Fibroblast of gingiva (primary cell): Measurements from ENCODE around the gene PRSS3.
"Not testable (repeated sequence)": the region's sequence is repeated elsewhere in the genome, so short reads cannot be mapped to it uniquely, and the experiment has no call there.

ENCODE experiments used
- DNase-seq: peaks from one replicate; pipeline ENCODE4 v3.0.0-alpha.2; 2011; ENCODE audit warnings: low read depth

The PRSS3 gene

DNA sequence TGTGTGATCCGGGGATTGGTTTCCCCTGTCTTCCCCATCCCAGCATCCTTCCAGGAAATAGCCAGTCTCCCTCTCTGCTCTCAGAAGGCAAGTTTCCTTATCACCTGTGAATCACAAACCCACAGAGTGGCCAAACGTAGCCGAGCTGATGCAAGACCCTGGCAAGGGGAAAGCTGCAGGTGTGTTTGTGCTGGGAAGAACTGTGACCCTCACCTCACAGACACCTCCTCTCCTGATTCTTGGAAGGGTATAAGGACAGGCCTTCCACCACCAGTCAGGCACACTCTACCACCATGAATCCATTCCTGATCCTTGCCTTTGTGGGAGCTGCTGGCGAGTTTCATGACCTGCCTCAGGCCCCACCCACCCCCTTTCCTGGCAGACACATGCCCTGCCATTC is at the start of gene PRSS3:
TSS of gene PRSS3 (plus strand) at position 281 of the 400 bp plus-strand sequence. CDS start at position 294, 13 bp downstream.
- no peak for DNase-seq

DNA sequence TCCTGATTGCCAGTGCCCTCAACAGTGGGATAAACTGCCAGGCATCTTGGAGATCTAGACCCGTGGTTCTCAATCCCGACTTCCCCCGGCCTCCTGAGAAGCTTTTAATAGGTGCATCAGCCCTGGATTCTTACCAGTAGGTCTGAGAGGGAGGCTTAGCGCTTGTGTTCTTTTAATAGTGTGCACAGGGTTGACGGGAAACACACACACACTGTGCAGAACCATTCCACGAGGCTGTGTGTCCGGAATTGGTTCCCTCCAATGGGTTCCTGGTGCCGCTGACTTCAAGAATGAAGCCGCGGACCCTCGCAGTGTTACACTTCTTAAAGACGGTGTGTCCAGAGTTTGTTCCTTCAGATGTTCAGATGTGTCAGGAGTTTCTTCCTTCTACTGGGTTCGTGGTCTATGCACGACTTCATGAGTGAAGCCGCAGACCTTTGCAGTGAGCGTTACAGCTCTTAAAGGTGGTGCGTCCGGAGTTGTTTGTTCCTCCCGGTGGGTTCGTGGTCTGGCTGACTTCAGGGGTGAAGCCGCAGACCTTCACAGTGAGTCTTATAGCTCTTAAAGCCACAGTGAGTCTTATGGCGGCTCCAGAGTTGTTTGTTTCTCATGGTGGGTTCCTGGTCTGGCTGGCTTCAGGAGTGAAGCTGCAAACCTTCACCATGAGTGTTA is 46.6 kb upstream of the PRSS3 start:
- DNase-seq: no peak

DNA sequence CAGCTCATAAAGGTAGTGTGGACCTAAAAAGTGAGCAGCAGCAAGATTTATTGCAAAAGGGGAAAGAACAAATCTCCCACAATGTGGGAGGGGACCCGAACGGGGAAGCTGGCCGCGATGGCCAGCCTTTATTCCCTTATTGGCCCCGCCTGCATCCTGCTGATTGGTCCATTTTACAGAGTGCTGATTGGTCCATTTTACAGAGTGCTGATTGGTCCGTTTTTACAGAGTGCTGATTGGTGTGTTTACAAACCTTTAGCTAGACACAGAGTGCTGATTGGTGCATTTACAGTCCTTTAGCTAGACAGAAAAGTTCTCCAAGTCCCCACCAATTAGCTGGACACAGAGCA is 46.1 kb upstream of the PRSS3 start:
- DNase-seq: not testable (repeated sequence)

DNA sequence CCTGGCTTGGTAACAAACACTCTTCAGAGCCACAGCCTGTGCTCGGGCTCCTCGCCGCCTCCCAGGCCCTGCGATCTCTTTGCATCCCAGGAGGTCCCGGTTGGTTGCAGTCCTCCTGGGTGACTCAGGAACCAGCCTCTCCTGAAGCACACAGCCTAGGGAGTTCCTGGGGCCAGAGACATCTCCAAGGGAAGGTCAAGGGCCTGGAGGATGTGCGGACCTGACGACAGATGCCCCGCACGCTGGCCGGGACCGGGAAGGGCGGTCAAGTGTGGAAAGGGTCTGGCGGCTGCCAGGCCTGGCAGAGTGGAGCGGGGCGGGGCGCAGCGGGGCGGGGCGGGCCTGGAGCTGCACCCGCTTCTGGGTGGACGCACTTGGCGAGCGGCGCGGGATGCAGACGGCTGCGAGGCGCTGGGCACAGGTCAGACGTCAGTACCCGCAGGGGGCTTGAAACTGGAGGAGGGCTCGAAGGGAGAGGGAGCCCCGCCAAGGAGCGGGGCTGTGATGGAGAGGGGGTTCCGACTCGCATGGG is 45.0 kb upstream of the PRSS3 start:
- DNase-seq: peak; percentile 13

DNA sequence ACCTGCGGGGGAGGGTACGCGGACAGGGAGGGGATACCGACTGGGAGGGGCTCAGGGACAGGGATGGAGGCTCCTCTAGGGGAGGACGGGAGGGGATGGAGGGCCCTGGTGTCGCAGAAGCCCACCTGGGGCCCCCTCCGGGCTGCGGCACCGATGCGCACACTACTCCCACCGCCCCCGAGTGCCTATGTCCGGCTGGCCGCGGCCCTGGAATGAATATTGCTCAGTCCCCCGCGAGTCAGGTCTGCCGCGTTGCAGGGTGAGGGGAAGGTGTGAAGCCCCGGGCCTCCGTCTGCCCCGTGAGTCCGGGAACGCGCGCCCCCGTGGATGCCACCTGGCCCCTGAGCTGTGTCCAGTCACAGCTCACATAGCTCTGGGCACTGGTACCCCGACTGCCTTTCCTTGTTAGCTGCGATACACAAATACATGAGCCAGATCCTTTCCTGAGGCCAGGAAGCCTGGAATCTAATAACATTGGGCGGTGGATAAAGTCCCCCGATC is 44.5 kb upstream of the PRSS3 start:
- no peak for DNase-seq

DNA sequence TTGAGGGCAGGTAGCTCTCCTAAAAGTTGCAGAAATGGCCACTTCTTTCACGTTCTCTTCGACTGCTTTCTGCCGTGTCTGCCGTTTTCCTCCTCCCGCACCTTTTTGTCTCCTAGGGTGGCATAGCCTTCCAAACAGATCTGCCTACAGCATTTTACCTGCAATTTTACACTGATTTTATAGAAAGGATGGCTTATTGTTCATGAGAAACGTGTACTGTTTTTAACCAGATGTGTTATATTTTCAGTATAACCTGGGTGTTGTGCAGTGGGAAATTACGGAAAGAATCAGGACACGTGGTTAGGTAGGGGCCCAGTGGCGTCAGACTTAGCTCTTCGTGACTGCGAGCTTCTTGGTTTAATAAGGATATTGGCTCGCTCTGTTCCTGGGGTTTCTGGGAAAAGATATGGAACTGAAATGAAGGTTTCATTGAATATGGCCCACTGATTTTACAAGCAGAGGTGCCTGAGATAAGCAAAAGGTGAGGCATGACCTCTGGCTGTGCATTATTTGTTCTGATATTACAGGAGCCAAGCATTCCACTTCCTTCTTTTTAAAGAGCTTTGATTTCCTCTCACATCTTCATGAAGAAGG is 43.7 kb upstream of the PRSS3 start:
- no peak for DNase-seq

- no peak for DNase-seq
These were observed 43.2 kb upstream of the PRSS3 start for GRCh38 chr9:33752130-33752637.

- not testable (repeated sequence) for DNase-seq
These were observed 42.6 kb upstream of the PRSS3 start for GRCh38 chr9:33752789-33753188.

- not testable (repeated sequence) for DNase-seq
These were observed 35.7 kb upstream of the PRSS3 start for GRCh38 chr9:33759648-33760047.

- no peak for DNase-seq
These were observed 33.0 kb upstream of the PRSS3 start for GRCh38 chr9:33762343-33762742.

DNA sequence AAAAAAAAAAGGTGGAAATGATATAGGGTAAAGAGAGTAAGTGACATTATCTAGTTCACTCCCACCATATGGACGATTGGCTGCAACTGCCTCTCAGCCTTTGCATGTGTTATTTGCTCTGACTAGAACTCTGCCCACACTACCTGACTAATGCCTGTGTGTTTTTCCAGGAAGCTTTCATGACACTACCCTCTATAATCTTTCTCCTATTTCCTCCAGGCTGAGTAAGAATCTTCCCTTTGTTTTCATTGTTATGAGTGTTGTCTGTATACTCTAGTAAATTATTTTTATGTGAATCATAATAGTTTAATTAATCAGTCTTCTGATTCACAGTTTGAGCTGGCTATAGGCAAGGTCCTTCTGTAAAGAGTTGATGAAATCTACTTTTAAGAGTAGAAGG is 31.7 kb upstream of the PRSS3 start:
- DNase-seq: not testable (repeated sequence)

DNA sequence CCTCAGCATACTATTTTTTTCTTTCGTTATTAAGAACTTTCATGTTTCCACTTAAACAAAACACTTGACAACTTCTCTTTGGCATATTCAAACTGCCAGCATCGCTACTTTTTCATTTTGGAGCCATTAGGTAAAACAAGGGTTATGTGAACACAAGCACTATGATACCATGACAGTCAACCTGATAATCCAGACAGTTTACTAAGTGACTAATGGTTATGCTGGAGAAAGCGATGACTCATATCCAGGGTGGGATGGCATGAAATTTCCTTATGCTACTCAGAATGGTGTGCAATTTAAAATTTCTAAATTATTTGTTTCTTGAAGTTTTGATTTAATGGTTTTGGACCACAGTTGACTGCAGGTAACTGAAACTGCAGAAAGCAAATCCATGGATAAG is 29.9 kb upstream of the PRSS3 start:
- DNase-seq: peak; percentile 19

- not testable (repeated sequence) for DNase-seq
These were observed 25.0 kb upstream of the PRSS3 start for GRCh38 chr9:33770156-33770880.

GRCh38 chr9:33773135-33773534 is 22.2 kb upstream of the PRSS3 start:
- DNase-seq: not testable (repeated sequence)

DNA sequence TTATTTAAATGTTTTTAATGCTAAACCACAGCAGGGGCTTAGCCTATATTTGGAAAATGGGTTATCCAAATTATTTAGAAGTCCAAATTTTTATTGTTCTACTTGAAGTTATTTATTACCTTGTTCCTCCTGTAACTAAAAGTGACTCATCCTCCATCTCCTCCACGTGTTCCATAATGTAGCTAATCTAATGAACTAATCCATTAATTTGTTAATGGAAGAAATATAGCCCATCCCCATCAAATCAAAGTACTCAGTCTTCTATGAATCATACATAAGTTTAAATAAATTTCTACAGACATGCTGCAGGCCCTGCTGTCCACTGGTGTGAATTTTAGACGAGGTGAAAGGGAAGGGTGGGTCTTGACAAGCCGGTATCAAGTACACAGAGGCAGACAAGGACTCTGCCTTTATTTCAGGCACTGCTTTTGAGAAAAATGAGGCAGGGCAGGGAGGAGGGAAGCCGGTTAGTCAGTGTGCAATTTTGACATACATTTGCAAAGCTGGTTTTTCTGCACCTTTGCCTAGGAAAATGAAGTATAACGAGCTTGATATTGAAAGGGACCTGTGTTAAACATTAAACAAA is 21.2 kb upstream of the PRSS3 start:
- DNase-seq: not testable (repeated sequence)

- no peak for DNase-seq
These were observed 18.8 kb upstream of the PRSS3 start for GRCh38 chr9:33776578-33776977.

GRCh38 chr9:33778700-33779351 is 16.5 kb upstream of the PRSS3 start:
- peak; percentile 30 for DNase-seq

GRCh38 chr9:33780276-33780675 is 15.1 kb upstream of the PRSS3 start:
- no peak for DNase-seq

- no peak for DNase-seq
These were observed 13.6 kb upstream of the PRSS3 start for GRCh38 chr9:33781736-33782135.

DNA sequence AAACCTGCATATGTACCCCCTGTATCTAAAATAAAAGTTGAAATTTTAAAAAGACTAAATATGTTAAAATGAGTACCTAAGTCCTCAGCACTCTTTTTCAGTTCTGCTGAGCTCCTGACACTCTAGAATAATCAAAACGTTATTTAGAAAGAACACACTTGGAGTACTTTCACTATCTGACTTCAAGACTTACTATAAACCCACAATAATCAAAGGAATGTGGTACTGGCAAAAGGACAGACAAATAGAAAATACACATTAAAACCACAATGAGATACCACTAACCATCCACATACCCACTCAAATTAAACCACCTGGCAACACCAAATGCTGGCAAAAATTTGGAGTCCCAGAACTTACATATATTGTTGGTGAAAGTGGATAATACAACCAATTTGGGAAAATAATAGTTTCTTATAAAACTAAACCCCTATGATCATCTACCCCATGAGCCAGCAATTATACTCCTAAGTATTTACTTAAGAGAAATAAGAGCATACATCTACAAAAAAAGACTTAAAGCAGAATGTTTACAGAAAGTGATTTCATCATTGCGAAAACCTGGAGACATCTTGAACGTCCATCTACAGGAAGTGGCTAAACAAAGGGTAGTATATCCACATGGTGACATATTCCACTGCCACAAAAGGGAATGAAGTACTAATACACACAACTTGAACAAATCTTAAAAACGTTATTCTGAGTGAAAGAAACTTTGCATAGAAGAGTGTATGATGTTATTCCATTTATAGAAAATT is 12.8 kb upstream of the PRSS3 start:
- DNase-seq: peak; percentile 68

DNA sequence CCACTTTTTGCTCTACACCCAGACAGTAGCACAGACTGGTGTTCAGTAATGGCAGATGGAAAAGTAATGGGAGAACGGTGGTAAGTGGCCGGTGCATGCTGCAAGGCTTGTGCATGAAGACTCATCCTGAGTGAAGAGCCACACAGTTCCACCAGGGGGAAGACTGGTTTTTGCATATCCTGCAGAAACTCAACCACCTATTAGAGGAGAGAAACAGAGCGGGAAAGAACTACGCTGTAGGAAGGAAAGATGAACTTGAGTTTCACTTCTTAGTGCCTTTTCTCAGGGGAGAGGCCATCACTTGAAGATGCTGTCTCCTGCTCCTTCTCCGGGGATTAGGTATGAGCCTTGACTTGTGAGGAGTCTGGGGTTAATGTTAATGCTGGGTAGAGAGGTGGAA is 9.4 kb upstream of the PRSS3 start:
- peak; percentile 33 for DNase-seq
